ENCODE results near the gene SLC16A7. TPM values are rescaled to one million over a fixed set of nuclear protein-coding genes. Genes with fewer than 3 reads are reported as not detected.

Gene SLC16A7
- total and polyA plus RNA-seq, 8 donors = 4.0 to 47.4 (median 32.0) TPM

GRCh38 chr12:59657266-59657665 is 61.4 kb downstream of the SLC16A7 start:
- no peak for ATAC-seq
- H3K4me1 ChIP-seq = peaks cover 8 to 30% (median 21%) of the 10 kb centered on the region in 3 donors
- peaks cover 0 to 5% (median 0%) of the 10 kb centered on the region in 4 donors for H3K27me3 ChIP-seq
- intact Hi-C loops (cut with DNase I) = no loop called here
- no peak for DNase-seq
- no peak overlapping the region for H3K4me3 ChIP-seq
- TF ChIP-seq, protein P1, sequence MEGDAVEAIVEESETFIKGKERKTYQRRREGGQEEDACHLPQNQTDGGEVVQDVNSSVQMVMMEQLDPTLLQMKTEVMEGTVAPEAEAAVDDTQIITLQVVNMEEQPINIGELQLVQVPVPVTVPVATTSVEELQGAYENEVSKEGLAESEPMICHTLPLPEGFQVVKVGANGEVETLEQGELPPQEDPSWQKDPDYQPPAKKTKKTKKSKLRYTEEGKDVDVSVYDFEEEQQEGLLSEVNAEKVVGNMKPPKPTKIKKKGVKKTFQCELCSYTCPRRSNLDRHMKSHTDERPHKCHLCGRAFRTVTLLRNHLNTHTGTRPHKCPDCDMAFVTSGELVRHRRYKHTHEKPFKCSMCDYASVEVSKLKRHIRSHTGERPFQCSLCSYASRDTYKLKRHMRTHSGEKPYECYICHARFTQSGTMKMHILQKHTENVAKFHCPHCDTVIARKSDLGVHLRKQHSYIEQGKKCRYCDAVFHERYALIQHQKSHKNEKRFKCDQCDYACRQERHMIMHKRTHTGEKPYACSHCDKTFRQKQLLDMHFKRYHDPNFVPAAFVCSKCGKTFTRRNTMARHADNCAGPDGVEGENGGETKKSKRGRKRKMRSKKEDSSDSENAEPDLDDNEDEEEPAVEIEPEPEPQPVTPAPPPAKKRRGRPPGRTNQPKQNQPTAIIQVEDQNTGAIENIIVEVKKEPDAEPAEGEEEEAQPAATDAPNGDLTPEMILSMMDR (IDR thresholded peaks at IDR 0.05) = no peak
- 91 to 94% methylated on average over 2 of the region's 2 CpGs for WGBS, 2 donors
- H3K27ac ChIP-seq = no peak overlapping the region
- H3K9me3 ChIP-seq = no peaks in the 10 kb centered on the region
- no peaks in the 10 kb centered on the region for H3K36me3 ChIP-seq
- FAIRE-seq = no peak

- Histone ChIP-seq H3K9me3 (no peaks in the 10 kb centered on the region), H3K36me3 (no peaks in the 10 kb centered on the region), H3K27ac (no peak overlapping the region), H3K4me3 (no peak overlapping the region), H3K27me3 (peaks cover 0 to 5% (median 0%) of the 10 kb centered on the region in 4 donors), H3K4me1 (peaks cover 8 to 30% (median 19%) of the 10 kb centered on the region in 3 donors)
- DNase-seq (no peak), ATAC-seq (no peak), FAIRE-seq (no peak)
- TF ChIP-seq, protein P1 (IDR thresholded peaks at IDR 0.05) = no peak
- intact Hi-C loops (cut with DNase I) = no loop called here
- 79 to 91% methylated on average over 1 of the region's 1 CpG for WGBS, 2 donors
Measured at GRCh38 chr12:59657711-59658110, 61.9 kb downstream of the SLC16A7 start.

- Histone ChIP-seq H3K4me3 (no peak overlapping the region), H3K27me3 (no peaks in the 10 kb centered on the region), H3K27ac (no peak overlapping the region), H3K4me1 (peaks cover 0 to 13% (median 4%) of the 10 kb centered on the region in 3 donors), H3K36me3 (no peaks in the 10 kb centered on the region), H3K9me3 (no peaks in the 10 kb centered on the region)
- FAIRE-seq (no peak), DNase-seq (no peak), ATAC-seq (no peak)
- intact Hi-C loops (cut with DNase I) = loop anchor here in 1 of 3 donors (10.0 kb wide), 1 partner anchor 55 kb away; no protein-coding TSS in a partner anchor
- TF ChIP-seq, protein P1 (IDR thresholded peaks at IDR 0.05) = no peak
- 95 to 97% methylated on average over 2 of the region's 2 CpGs for WGBS, 2 donors
Measured at GRCh38 chr12:59660148-59660547, 64.3 kb downstream of the SLC16A7 start.

DNA sequence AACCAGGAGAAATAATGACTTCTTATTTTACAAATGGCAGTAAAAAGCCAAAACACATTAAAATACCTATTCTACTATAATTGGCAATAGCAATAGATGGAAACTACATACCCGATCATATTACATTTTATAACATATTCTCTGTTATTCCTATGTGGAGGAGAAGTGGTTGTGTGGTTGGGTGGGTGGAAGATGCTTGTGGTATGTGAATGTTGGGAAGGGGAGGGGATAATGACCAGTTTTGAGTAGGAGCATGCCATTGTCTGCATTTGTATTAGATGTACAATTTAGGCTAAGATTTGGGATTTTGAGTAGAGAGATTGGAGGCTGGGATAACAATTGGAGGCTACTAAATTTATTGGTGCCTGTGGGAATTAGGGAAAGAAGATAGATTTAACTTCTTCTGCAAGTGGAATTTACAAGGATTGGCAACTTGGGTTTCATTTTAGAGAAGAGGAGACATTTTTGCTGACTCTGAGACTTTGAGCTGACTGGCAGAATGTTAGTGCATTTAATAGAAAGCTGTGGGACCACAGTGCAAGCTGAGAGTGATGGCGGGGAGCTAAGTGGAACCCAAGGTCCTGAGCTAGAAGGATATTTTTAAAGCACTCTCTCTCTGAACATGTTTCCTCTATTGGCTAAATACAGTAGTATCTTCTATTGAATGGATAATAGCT is 65.2 kb downstream of the SLC16A7 start:
- H3K9me3 ChIP-seq = no peaks in the 10 kb centered on the region
- H3K27me3 ChIP-seq = no peaks in the 10 kb centered on the region
- intact Hi-C loops (cut with DNase I) = loop anchor here in 1 of 3 donors (10.0 kb wide), 1 partner anchor 54 kb away; no protein-coding TSS in a partner anchor
- whole genome bisulfite sequencing, 2 donors = 96 to 99% methylated on average over 2 of the region's 2 CpGs
- ATAC-seq (no peak), DNase-seq (no peak), FAIRE-seq (no peak)
- TF ChIP-seq, protein P1 (IDR thresholded peaks at IDR 0.05) = no peak
- peaks cover 0 to 17% (median 4%) of the 10 kb centered on the region in 3 donors for H3K4me1 ChIP-seq
- H3K4me3 ChIP-seq = no peak overlapping the region
- no peak overlapping the region for H3K27ac ChIP-seq
- H3K36me3 ChIP-seq = no peaks in the 10 kb centered on the region

GRCh38 chr12:59664495-59664894 is 68.7 kb downstream of the SLC16A7 start:
- FAIRE-seq (no peak), ATAC-seq (no peak), DNase-seq (no peak)
- TF ChIP-seq, protein P1 (IDR thresholded peaks at IDR 0.05) = no peak
- Histone ChIP-seq H3K36me3 (no peaks in the 10 kb centered on the region), H3K27ac (no peak overlapping the region), H3K4me3 (no peak overlapping the region), H3K27me3 (no peaks in the 10 kb centered on the region), H3K9me3 (no peaks in the 10 kb centered on the region), H3K4me1 (peaks cover 0 to 17% (median 4%) of the 10 kb centered on the region in 3 donors)
- WGBS, 2 donors = 84 to 86% methylated on average over 2 of the region's 2 CpGs
- intact Hi-C loops (cut with DNase I) = loop anchor here in 1 of 3 donors (10.0 kb wide), 1 partner anchor 50 kb away; no protein-coding TSS in a partner anchor

Data from pancreas (tissue), 10 donors.